Thyroid gland (tissue), 4 donors: ENCODE results near the gene PRKCE. TPM values are rescaled to one million over a fixed set of nuclear protein-coding genes. Genes with fewer than 3 reads are reported as not detected.

Source experiments
- DNase-seq, 2 donors: peaks; one replicate each; pipeline ENCODE4 v3.0.0-alpha.2; 2019
- H3K27ac ChIP-seq, 3 donors: fragments of 200-600 bp; sonication (generic); 1 replicate in 2 of 3; 2 replicates in 1 of 3; pipeline ENCODE4 v1.5.1; 2016 to 2019; ENCODE audit warnings: mild to moderate bottlenecking in 1 of 3, moderate library complexity in 1 of 3
- H3K27me3 ChIP-seq: fragments of 200-600 bp; sonication (generic); one replicate; pipeline ENCODE4 v1.5.1; 2019
- H3K36me3 ChIP-seq, 2 donors: fragments of 200-600 bp; sonication (generic); one replicate each; pipeline ENCODE4 v1.5.1; 2016 to 2019
- H3K4me1 ChIP-seq, 2 donors: fragments of 200-600 bp; sonication (generic); one replicate each; pipeline ENCODE4 v1.5.1; 2017 to 2019
- H3K4me3 ChIP-seq, 3 donors: fragments of 200-600 bp; sonication (generic); replicated peaks in 1 of 3; 1 replicate in 2 of 3; 2 replicates in 1 of 3; pipeline ENCODE4 v1.5.1; 2016; ENCODE audit warnings: mild to moderate bottlenecking in 1 of 3
- H3K9me3 ChIP-seq: fragments of 200-600 bp; sonication (generic); one replicate; pipeline ENCODE4 v1.5.1; 2017
- CTCF ChIP-seq, 6 experiments: fragments of 200-600 bp in 3 of 6; fragments of 450-650 bp in 3 of 6; sonication (generic) in 3 of 6; IDR thresholded peaks; one replicate each; pipeline ENCODE4 v1.5.1; 2016 to 2019; ENCODE audit warnings: antibody characterized with exemption in 6 of 6, mild to moderate bottlenecking in 2 of 6, inconsistent platforms in 1 of 6, moderate library complexity in 1 of 6
- POLR2A ChIP-seq, 2 donors: fragments of 450-650 bp; IDR thresholded peaks; one replicate each; pipeline ENCODE4 v1.6.1; 2017; ENCODE audit warnings: antibody characterized with exemption in 2 of 2, mild to moderate bottlenecking in 2 of 2, moderate library complexity in 1 of 2
- WGBS, 2 donors: methylation state at CpG; one replicate each; pipeline ENCODE4 v1.1.5; 2017; 5-methylcytosine and 5-hydroxymethylcytosine counted together
- intact Hi-C: fragments of 100-400 bp; cut with DNase I; formaldehyde crosslinking; loops from one replicate; pipeline ENCODE4 v1.15.1; 2023
- total RNA-seq, 4 donors: library from RNA; depleted of rRNA; stranded (reverse); fragments of >200 nt; gene quantifications; one replicate each; pipeline ENCODE4 v1.2.3, GENCODE V29; 2016

Gene PRKCE
- total RNA-seq, 4 donors from 2014 or later, result 8.4 to 35.3 (median 15.2) TPM

- no peak overlapping the region for H3K4me3 ChIP-seq
- TF ChIP-seq CTCF (IDR thresholded peaks at IDR 0.05) (no peak), POLR2A (IDR thresholded peaks at IDR 0.05) (no peak)
- intact Hi-C loops, result no loop called here
- DNase-seq, result no peak
- no peak overlapping the region for H3K27ac ChIP-seq
- WGBS, 2 donors, result 83 to 87% methylated on average over 4 of the region's 4 CpGs
- H3K36me3 ChIP-seq, result no peaks in the 10 kb centered on the region
- no peaks in the 10 kb centered on the region for H3K27me3 ChIP-seq
- peaks cover 1 to 8% of the 10 kb centered on the region in 2 donors for H3K4me1 ChIP-seq
- H3K9me3 ChIP-seq, result no peaks in the 10 kb centered on the region
Measured at GRCh38 chr2:45869165-45869501, 217.7 kb downstream of the PRKCE start.

GRCh38 chr2:45871025-45871424 is 219.6 kb downstream of the PRKCE start:
- intact Hi-C loops, result no loop called here
- Histone ChIP-seq H3K4me1 (peaks cover 5 to 12% of the 10 kb centered on the region in 2 donors), H3K27ac (no peak overlapping the region), H3K27me3 (no peaks in the 10 kb centered on the region), H3K36me3 (no peaks in the 10 kb centered on the region), H3K9me3 (no peaks in the 10 kb centered on the region), H3K4me3 (no peak overlapping the region)
- no peak for TF ChIP-seq POLR2A (IDR thresholded peaks at IDR 0.05)
- TF ChIP-seq CTCF (IDR thresholded peaks at IDR 0.05), result no peak
- 86 to 90% methylated on average over 3 of the region's 3 CpGs for WGBS, 2 donors
- DNase-seq, result no peak

GRCh38 chr2:45871541-45871940 is 220.1 kb downstream of the PRKCE start:
- no peak for DNase-seq
- no peak for TF ChIP-seq CTCF (IDR thresholded peaks at IDR 0.05)
- no peak for TF ChIP-seq POLR2A (IDR thresholded peaks at IDR 0.05)
- no peaks in the 10 kb centered on the region for H3K36me3 ChIP-seq
- H3K4me3 ChIP-seq, result no peak overlapping the region
- peaks cover 5 to 12% of the 10 kb centered on the region in 2 donors for H3K4me1 ChIP-seq
- WGBS, 2 donors, result 76 to 80% methylated on average over 4 of the region's 4 CpGs
- intact Hi-C loops, result no loop called here
- H3K27me3 ChIP-seq, result no peaks in the 10 kb centered on the region
- no peak overlapping the region for H3K27ac ChIP-seq
- no peaks in the 10 kb centered on the region for H3K9me3 ChIP-seq

- peaks cover 5 to 12% of the 10 kb centered on the region in 2 donors for H3K4me1 ChIP-seq
- no peaks in the 10 kb centered on the region for H3K9me3 ChIP-seq
- no peaks in the 10 kb centered on the region for H3K27me3 ChIP-seq
- intact Hi-C loops, result no loop called here
- no peak overlapping the region for H3K4me3 ChIP-seq
- no peak for DNase-seq
- no peak for TF ChIP-seq POLR2A (IDR thresholded peaks at IDR 0.05)
- no peak overlapping the region for H3K27ac ChIP-seq
- 79 to 88% methylated on average over 5 of the region's 5 CpGs for WGBS, 2 donors
- H3K36me3 ChIP-seq, result no peaks in the 10 kb centered on the region
Measured at GRCh38 chr2:45872211-45872610, 220.7 kb downstream of the PRKCE start.

GRCh38 chr2:45874344-45874743 is 222.9 kb downstream of the PRKCE start:
- WGBS, 2 donors, result 79 to 92% methylated on average over 3 of the region's 3 CpGs
- Histone ChIP-seq H3K27ac (no peak overlapping the region), H3K36me3 (no peaks in the 10 kb centered on the region), H3K4me1 (peaks cover 5 to 12% of the 10 kb centered on the region in 2 donors), H3K9me3 (no peaks in the 10 kb centered on the region), H3K4me3 (no peak overlapping the region), H3K27me3 (no peaks in the 10 kb centered on the region)
- intact Hi-C loops, result no loop called here
- TF ChIP-seq CTCF (IDR thresholded peaks at IDR 0.05) (no peak), POLR2A (IDR thresholded peaks at IDR 0.05) (no peak)
- peak; percentile 18 to 50 for DNase-seq

GRCh38 chr2:45876611-45877010 is 225.1 kb downstream of the PRKCE start:
- TF ChIP-seq POLR2A (IDR thresholded peaks at IDR 0.05) (no peak), CTCF (IDR thresholded peaks at IDR 0.05) (no peak)
- DNase-seq, result no peak
- Histone ChIP-seq H3K4me1 (peaks cover 5 to 12% of the 10 kb centered on the region in 2 donors), H3K4me3 (no peak overlapping the region), H3K27ac (no peak overlapping the region), H3K27me3 (no peaks in the 10 kb centered on the region), H3K36me3 (no peaks in the 10 kb centered on the region), H3K9me3 (no peaks in the 10 kb centered on the region)
- intact Hi-C loops, result no loop called here
- WGBS, 2 donors, result 97% methylated on average over 2 of the region's 2 CpGs
